SK-N-SH (cell line): ENCODE results near the gene WDR88. TPM values are rescaled to one million over a fixed set of nuclear protein-coding genes. Genes with fewer than 3 reads are reported as not detected.

Source experiments
- CTCF ChIA-PET: fragments of 300-600, 350-600 bp; formaldehyde crosslinking; extraction: SDS; loops from one replicate; lab custom pipeline; 2021; lab: Yijun Ruan, JAX
- POLR2A ChIA-PET: fragments of 350-600 bp; sonication (Branson Sonifier 250); formaldehyde crosslinking; extraction: SDS; loops from one replicate; lab custom pipeline; 2020; ENCODE audit warnings: antibody characterized with exemption, inconsistent platforms; lab: Yijun Ruan, JAX
- DNase-seq: peaks from one replicate; pipeline ENCODE4 v3.0.0; 2012
- H2AFZ ChIP-seq: fragments of 200-600 bp; sonication (generic); 2 replicates; pipeline ENCODE4 v1.8.1; 2016; ENCODE audit warnings: antibody characterized with exemption, mild to moderate bottlenecking, low read depth
- H3F3A ChIP-seq: fragments of 200-600 bp; sonication (generic); replicated peaks from 2 replicates; pipeline ENCODE3; 2016; ENCODE audit warnings: antibody characterized with exemption, mild to moderate bottlenecking; ENCODE audit not compliant: insufficient read depth
- H3K27ac ChIP-seq, 2 experiments: fragments of 200-500 bp in 1 of 2; fragments of 200-600 bp in 1 of 2; sonication (Bioruptor generic) in 1 of 2; sonication (generic), shearing (Covaris generic) in 1 of 2; 2 replicates each; pipeline versions ENCODE4 v1.5.1 to v1.6.1; 2014 to 2016; ENCODE audit warnings: low read depth in 2 of 2, inconsistent platforms in 1 of 2, low read length in 1 of 2, mild to moderate bottlenecking in 1 of 2, mixed read lengths in 1 of 2
- H3K27me3 ChIP-seq: fragments of 200-600 bp; sonication (generic), shearing (Covaris generic); 2 replicates; pipeline ENCODE4 v1.6.1; 2016; ENCODE audit warnings: mixed run types; ENCODE audit not compliant: insufficient read depth
- H3K36me3 ChIP-seq, 2 experiments: fragments of 200-500 bp in 1 of 2; fragments of 200-600 bp in 1 of 2; sonication (Bioruptor generic) in 1 of 2; sonication (generic) in 1 of 2; replicated peaks in 1 of 2; 2 replicates each; pipeline versions ENCODE3 to v1.5.1; 2014 to 2016; ENCODE audit warnings: low read length in 1 of 2, mild to moderate bottlenecking in 1 of 2; ENCODE audit not compliant: insufficient read depth in 2 of 2, control insufficient read depth in 1 of 2
- H3K4me1 ChIP-seq, 2 experiments: fragments of 200-500 bp in 1 of 2; fragments of 200-600 bp in 1 of 2; sonication (Bioruptor generic) in 1 of 2; sonication (generic), shearing (Covaris generic) in 1 of 2; 2 replicates each; pipeline versions ENCODE4 v1.5.1 to v1.6.1; 2014 to 2016; ENCODE audit warnings: low read depth in 1 of 2, low read length in 1 of 2, mixed run types in 1 of 2; ENCODE audit not compliant: insufficient read depth in 2 of 2, control insufficient read depth in 1 of 2
- H3K4me2 ChIP-seq: fragments of 200-600 bp; sonication (generic), shearing (Covaris generic); 2 replicates; pipeline ENCODE4 v1.6.1; 2017; ENCODE audit warnings: mixed run types
- H3K4me3 ChIP-seq, 2 experiments: fragments of 200-500 bp in 1 of 2; fragments of 200-600 bp in 1 of 2; sonication (Bioruptor generic) in 1 of 2; sonication (generic), shearing (Covaris generic) in 1 of 2; 2 replicates each; pipeline versions ENCODE4 v1.5.1 to v1.8.1; 2014 to 2016; ENCODE audit warnings: low read depth in 2 of 2, inconsistent platforms in 1 of 2, low read length in 1 of 2, mild to moderate bottlenecking in 1 of 2, mixed read lengths in 1 of 2, moderate library complexity in 1 of 2
- H3K79me2 ChIP-seq: fragments of 200-600 bp; sonication (generic); 2 replicates; pipeline ENCODE4 v1.8.1; 2017; ENCODE audit warnings: mild to moderate bottlenecking; ENCODE audit not compliant: insufficient read depth
- H3K9ac ChIP-seq: fragments of 200-600 bp; sonication (generic); 2 replicates; pipeline ENCODE4 v1.6.1; 2017; ENCODE audit warnings: mixed run types
- H3K9me2 ChIP-seq: fragments of 200-600 bp; sonication (generic); 2 replicates; pipeline ENCODE4 v1.6.1; 2017; ENCODE audit warnings: mixed run types
- H3K9me3 ChIP-seq: fragments of 200-600 bp; sonication (generic); 2 replicates; pipeline ENCODE4 v1.6.1; 2017; ENCODE audit warnings: mixed run types, mild to moderate bottlenecking, moderate library complexity
- H4K20me1 ChIP-seq: fragments of 200-600 bp; sonication (generic); 2 replicates; pipeline ENCODE4 v1.6.1; 2017; ENCODE audit warnings: mild to moderate bottlenecking, mixed run types; ENCODE audit not compliant: insufficient read depth
- CHD2 ChIP-seq: fragments of 150-350 bp; IDR thresholded peaks from 2 replicates; pipeline ENCODE4 v1.6.1; 2018; ENCODE audit warnings: low read length; ENCODE audit not compliant: partially characterized antibody
- CTCF ChIP-seq: fragments of 200-600 bp; sonication (generic); IDR thresholded peaks from 2 replicates; pipeline ENCODE4 v1.6.1; 2017; ENCODE audit warnings: antibody characterized with exemption, mild to moderate bottlenecking, moderate library complexity
- EP300 ChIP-seq, 2 experiments: IDR thresholded peaks; 2 replicates each; pipeline versions ENCODE4 v1.4.0 to v1.6.1; 2012; ENCODE audit warnings: borderline replicate concordance in 1 of 2, low read depth in 1 of 2, low read length in 1 of 2
- EZH2phosphoT487 ChIP-seq: fragments of 200-600 bp; sonication (generic); IDR thresholded peaks from 2 replicates; pipeline ENCODE4 v1.6.1; 2017; ENCODE audit warnings: low read depth, mixed run types, mild to moderate bottlenecking, antibody characterized with exemption, moderate library complexity, borderline replicate concordance
- FOXJ3 ChIP-seq: sonication (generic); formaldehyde crosslinking; IDR thresholded peaks from 2 replicates; pipeline ENCODE4 v1.5.1; 2020; ENCODE audit warnings: mild to moderate bottlenecking, missing genetic modification reagents
- FOXM1 ChIP-seq: IDR thresholded peaks from 2 replicates; pipeline ENCODE4 v1.4.0; 2012; ENCODE audit warnings: low read depth, mild to moderate bottlenecking
- GABPA ChIP-seq: IDR thresholded peaks from 2 replicates; pipeline ENCODE4 v1.4.0; 2012; ENCODE audit warnings: low read depth, mild to moderate bottlenecking
- GATA2 ChIP-seq: sonication (generic); formaldehyde crosslinking; IDR thresholded peaks from 2 replicates; pipeline ENCODE4 v1.5.0; 2020; ENCODE audit warnings: mild to moderate bottlenecking, missing genetic modification reagents
- IRF3 ChIP-seq: fragments of 150-350 bp; IDR thresholded peaks from 2 replicates; pipeline ENCODE4 v1.6.1; 2016; ENCODE audit warnings: mild to moderate bottlenecking, low read depth, low read length
- JUND ChIP-seq: IDR thresholded peaks from 2 replicates; pipeline ENCODE4 v1.4.0; 2012
- MEF2A ChIP-seq: IDR thresholded peaks from 2 replicates; pipeline ENCODE4 v1.4.0; 2012; ENCODE audit warnings: low read depth, borderline replicate concordance
- MXI1 ChIP-seq: IDR thresholded peaks from 2 replicates; pipeline ENCODE4 v1.6.1; 2012; ENCODE audit warnings: mild to moderate bottlenecking, low read depth, low read length, improper control_type of control experiment
- NFIC ChIP-seq: IDR thresholded peaks from 2 replicates; pipeline ENCODE4 v1.4.0; 2012; ENCODE audit warnings: borderline replicate concordance
- NRF1 ChIP-seq: IDR thresholded peaks from 2 replicates; pipeline ENCODE4 v1.6.1; 2012; ENCODE audit warnings: low read depth, mild to moderate bottlenecking, low read length
- PBX3 ChIP-seq: IDR thresholded peaks from 2 replicates; pipeline ENCODE4; 2012
- POLR2AphosphoS5 ChIP-seq: IDR thresholded peaks from 2 replicates; pipeline ENCODE4 v1.6.1; 2012; ENCODE audit warnings: low read depth, low read length
- RAD21 ChIP-seq: IDR thresholded peaks from 2 replicates; pipeline ENCODE4 v1.6.1; 2012; ENCODE audit warnings: mild to moderate bottlenecking, low read length
- RCOR1 ChIP-seq: fragments of 150-350 bp; IDR thresholded peaks from 2 replicates; pipeline ENCODE4 v1.6.1; 2017; ENCODE audit warnings: antibody characterized with exemption, low read length
- REST ChIP-seq: IDR thresholded peaks from 2 replicates; pipeline ENCODE4 v1.6.1; 2012; ENCODE audit warnings: mild to moderate bottlenecking, low read depth, low read length, moderate library complexity
- RFX5 ChIP-seq: IDR thresholded peaks from 2 replicates; pipeline ENCODE4 v1.6.1; 2012; ENCODE audit warnings: mild to moderate bottlenecking, improper control_type of control experiment, low read length
- RXRA ChIP-seq: IDR thresholded peaks from 2 replicates; pipeline ENCODE4 v1.4.0; 2012; ENCODE audit warnings: low read depth, mild to moderate bottlenecking, borderline replicate concordance
- SIN3A ChIP-seq: IDR thresholded peaks from 2 replicates; pipeline ENCODE4 v1.6.1; 2012; ENCODE audit warnings: low read depth, mild to moderate bottlenecking, low read length, moderate library complexity, borderline replicate concordance
- SMC3 ChIP-seq: IDR thresholded peaks from 2 replicates; pipeline ENCODE4 v1.6.1; 2012; ENCODE audit warnings: low read depth, low read length, improper control_type of control experiment
- TAF1 ChIP-seq: IDR thresholded peaks from 2 replicates; pipeline ENCODE4 v1.6.1; 2012; ENCODE audit warnings: low read depth, mild to moderate bottlenecking, low read length, moderate library complexity, borderline replicate concordance
- TEAD4 ChIP-seq: IDR thresholded peaks from 2 replicates; pipeline ENCODE4 v1.4.0; 2012; ENCODE audit warnings: mild to moderate bottlenecking, borderline replicate concordance; ENCODE audit not compliant: insufficient read depth
- YY1 ChIP-seq: IDR thresholded peaks from 2 replicates; pipeline ENCODE4 v1.4.0; 2012; ENCODE audit warnings: low read depth, mild to moderate bottlenecking
- WGBS: methylation state at CpG from one replicate; pipeline ENCODE4 v1.1.6; 2017; ENCODE audit warnings: low lambda C conversion rate; 5-methylcytosine and 5-hydroxymethylcytosine counted together
- polyA plus RNA-seq, 3 experiments: library from polyadenylated mRNA; depleted of rRNA; stranded (reverse); fragments of >200 nt; gene quantifications; 2 replicates each; pipeline ENCODE4 v1.2.3, GENCODE V29; 2012
- TF ChIP-seq, protein P1 (sequence below): fragments of 150-350 bp; IDR thresholded peaks from 2 replicates; pipeline ENCODE4 v1.6.1; 2017; ENCODE audit warnings: antibody characterized with exemption, low read length, low read depth, borderline replicate concordance

WDR88 gene
- polyA plus RNA-seq, 1 of the 3 experiments (the other 2 are of a cell fraction): not detected

DNA sequence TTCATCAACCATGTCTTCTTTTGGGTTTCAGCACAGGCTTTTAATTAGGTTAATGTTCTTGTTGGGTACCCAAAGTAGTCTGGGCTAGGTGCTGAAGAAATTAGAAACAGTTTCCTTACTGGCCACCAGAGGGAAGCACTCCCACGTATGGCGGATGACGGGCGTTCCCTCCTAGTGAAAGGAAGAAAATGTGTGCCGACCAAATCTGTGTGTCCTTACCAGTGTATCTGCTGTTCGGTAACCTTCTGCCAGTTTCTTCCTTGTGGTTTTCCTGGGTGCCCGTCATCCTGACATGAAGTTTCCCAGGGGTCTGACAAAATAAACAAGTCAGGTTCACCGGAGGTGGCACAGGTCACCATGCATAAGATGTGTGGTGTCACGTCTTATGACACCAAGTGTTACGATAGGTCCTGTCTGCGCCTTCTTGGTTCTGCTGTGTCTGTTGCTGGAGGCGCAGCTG, 6.0 kb upstream of the WDR88 start:
- Histone ChIP-seq H4K20me1 (no peaks in the 10 kb centered on the region), H3K4me2 (no peak overlapping the region), H3K36me3 (peaks cover 5 to 16% of the 10 kb centered on the region in 2 experiments), H3K4me1 (peaks cover 0 to 5% of the 10 kb centered on the region in 2 experiments; a peak in 1 of 4 replicates), H3K9ac (no peak overlapping the region), H3K9me3 (no peaks in the 10 kb centered on the region), H3K9me2 (no peaks in the 10 kb centered on the region), H3F3A (no peaks in the 10 kb centered on the region), H3K27ac (no peak overlapping the region), H3K27me3 (no peaks in the 10 kb centered on the region), H3K79me2 (no peaks in the 10 kb centered on the region), H3K4me3 (no peak overlapping the region; a peak in 1 of 4 replicates), H2AFZ (no peak overlapping the region; the same call in 1 of the 2 replicates)
- 36% methylated on average over 12 of the region's 12 CpGs for WGBS
- CTCF ChIA-PET: interaction anchor here (0.7 to 18.9 kb wide), 21 partner anchors 8 to 493 kb away, joined by 3 to 215 read pairs (median 6); partner anchors contain the start of genes CEP89 and FAAP24
- DNase-seq: peak; percentile 81
- POLR2A ChIA-PET: interaction anchor here (1.7 kb wide), 1 partner anchor 51 kb away, joined by 21 read pairs; no protein-coding TSS in a partner anchor
- TF ChIP-seq RXRA (no peak), EP300 (IDR thresholded peaks at IDR 0.05; ENCODE audit: borderline replicate concordance in 1 of 2, low read depth in 1 of 2, low read length in 1 of 2) (no peak), MXI1 (0 out of 2 replicates have a peak, but pooled peaks have one; percentile 21), RCOR1 (no peak), TAF1 (no peak), POLR2AphosphoS5 (no peak), SMC3 (peak; percentile 83), FOXJ3 (CRISPR knock-in tag) (no peak), RFX5 (no peak), GABPA (no peak), YY1 (no peak), SIN3A (no peak), MEF2A (no peak), RAD21 (peak; percentile 87), EZH2phosphoT487 (no peak), NRF1 (no peak), CHD2 (no peak), CTCF (peak; percentile 83), TEAD4 (no peak), REST (no peak), PBX3 (no peak), NFIC (no peak), IRF3 (no peak), FOXM1 (no peak), GATA2 (no peak), JUND (no peak)
- TF ChIP-seq, protein P1, sequence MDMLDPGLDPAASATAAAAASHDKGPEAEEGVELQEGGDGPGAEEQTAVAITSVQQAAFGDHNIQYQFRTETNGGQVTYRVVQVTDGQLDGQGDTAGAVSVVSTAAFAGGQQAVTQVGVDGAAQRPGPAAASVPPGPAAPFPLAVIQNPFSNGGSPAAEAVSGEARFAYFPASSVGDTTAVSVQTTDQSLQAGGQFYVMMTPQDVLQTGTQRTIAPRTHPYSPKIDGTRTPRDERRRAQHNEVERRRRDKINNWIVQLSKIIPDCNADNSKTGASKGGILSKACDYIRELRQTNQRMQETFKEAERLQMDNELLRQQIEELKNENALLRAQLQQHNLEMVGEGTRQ: no peak
